GM23338 (cell line): Measurements from ENCODE around the gene IL15RA.

Experiments
- CREB1 ChIP-seq: fragments of 250-450 bp; sonication (Bioruptor Pico); IDR thresholded peaks from 2 replicates; pipeline ENCODE4 v1.5.0; 2020; ENCODE audit warnings: low read depth, mild to moderate bottlenecking, moderate library complexity
- EZH2 ChIP-seq: fragments of 200-600 bp; sonication (generic); IDR thresholded peaks from one replicate; pipeline ENCODE4 v1.8.0; 2017; ENCODE audit warnings: antibody characterized with exemption, mild to moderate bottlenecking, low read depth; ENCODE audit not compliant: unreplicated experiment
- EZH2phosphoT487 ChIP-seq: fragments of 200-600 bp; sonication (generic); IDR thresholded peaks from one replicate; pipeline ENCODE4 v1.8.1; 2018; ENCODE audit warnings: antibody characterized with exemption; ENCODE audit not compliant: unreplicated experiment
- JUNB ChIP-seq: IDR thresholded peaks from one replicate; pipeline ENCODE4 v1.6.1; 2016; ENCODE audit warnings: antibody characterized with exemption; ENCODE audit not compliant: unreplicated experiment
- NANOG ChIP-seq: IDR thresholded peaks from 2 replicates; pipeline ENCODE4 v1.6.1; 2016; ENCODE audit warnings: antibody characterized with exemption, borderline replicate concordance
- POLR2AphosphoS5 ChIP-seq: IDR thresholded peaks from 2 replicates; pipeline ENCODE4 v1.6.1; 2016; ENCODE audit warnings: antibody characterized with exemption, low read depth
- STAT1 ChIP-seq: IDR thresholded peaks from one replicate; pipeline ENCODE4 v1.6.1; 2016; ENCODE audit warnings: antibody characterized with exemption; ENCODE audit not compliant: unreplicated experiment
- ZNF331 ChIP-seq: fragments of 250-450 bp; sonication (Bioruptor Pico); IDR thresholded peaks from 2 replicates; pipeline ENCODE4 v1.5.0; 2020; ENCODE audit warnings: low read depth, mild to moderate bottlenecking, moderate library complexity
- TF ChIP-seq, protein P1 (sequence below), 2 experiments: fragments of 200-600 bp in 1 of 2; sonication (generic) in 1 of 2; conservative IDR thresholded peaks; 2 replicates each; pipeline versions ENCODE4 v1.5.1 to v1.6.1; 2016 to 2017; ENCODE audit warnings: antibody characterized with exemption in 2 of 2, low read depth in 2 of 2, mild to moderate bottlenecking in 2 of 2, moderate library complexity in 1 of 2
- TF ChIP-seq, protein P2 (sequence below): IDR thresholded peaks from one replicate; pipeline ENCODE4 v1.6.1; 2018; ENCODE audit warnings: antibody characterized with exemption; ENCODE audit not compliant: unreplicated experiment
- TF ChIP-seq, protein P3 (sequence below): IDR thresholded peaks from 2 replicates; pipeline ENCODE4 v1.6.1; 2016; ENCODE audit warnings: antibody characterized with exemption

DNA sequence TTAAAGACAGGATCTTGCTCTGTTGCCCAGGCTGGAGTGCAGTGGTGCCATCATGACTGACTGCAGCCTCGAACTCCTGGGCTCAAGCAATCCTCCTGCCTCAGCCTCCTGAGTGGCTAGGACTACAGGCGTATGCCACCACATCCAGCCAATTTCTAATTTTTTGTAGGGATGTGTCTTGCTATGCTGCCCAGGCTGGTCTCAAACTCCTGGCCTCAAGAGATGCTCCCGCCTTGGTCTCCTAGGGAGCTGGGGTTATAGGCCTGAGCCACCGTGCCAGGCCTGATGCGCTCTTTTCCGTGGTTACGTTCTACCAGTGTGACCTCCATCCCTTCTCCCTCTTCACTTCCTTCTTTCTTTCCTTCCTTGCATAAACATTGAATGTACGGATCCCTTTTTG, 34.2 kb upstream of the IL15RA start:
- no peak for TF ChIP-seq POLR2AphosphoS5
- no peak for TF ChIP-seq CREB1
- TF ChIP-seq, protein P1, sequence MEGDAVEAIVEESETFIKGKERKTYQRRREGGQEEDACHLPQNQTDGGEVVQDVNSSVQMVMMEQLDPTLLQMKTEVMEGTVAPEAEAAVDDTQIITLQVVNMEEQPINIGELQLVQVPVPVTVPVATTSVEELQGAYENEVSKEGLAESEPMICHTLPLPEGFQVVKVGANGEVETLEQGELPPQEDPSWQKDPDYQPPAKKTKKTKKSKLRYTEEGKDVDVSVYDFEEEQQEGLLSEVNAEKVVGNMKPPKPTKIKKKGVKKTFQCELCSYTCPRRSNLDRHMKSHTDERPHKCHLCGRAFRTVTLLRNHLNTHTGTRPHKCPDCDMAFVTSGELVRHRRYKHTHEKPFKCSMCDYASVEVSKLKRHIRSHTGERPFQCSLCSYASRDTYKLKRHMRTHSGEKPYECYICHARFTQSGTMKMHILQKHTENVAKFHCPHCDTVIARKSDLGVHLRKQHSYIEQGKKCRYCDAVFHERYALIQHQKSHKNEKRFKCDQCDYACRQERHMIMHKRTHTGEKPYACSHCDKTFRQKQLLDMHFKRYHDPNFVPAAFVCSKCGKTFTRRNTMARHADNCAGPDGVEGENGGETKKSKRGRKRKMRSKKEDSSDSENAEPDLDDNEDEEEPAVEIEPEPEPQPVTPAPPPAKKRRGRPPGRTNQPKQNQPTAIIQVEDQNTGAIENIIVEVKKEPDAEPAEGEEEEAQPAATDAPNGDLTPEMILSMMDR (conservative IDR thresholded peaks at IDR 0.05; ENCODE audit: low read depth in 2 of 2), result no peak
- no peak for TF ChIP-seq JUNB
- no peak for TF ChIP-seq EZH2phosphoT487
- TF ChIP-seq, protein P2, sequence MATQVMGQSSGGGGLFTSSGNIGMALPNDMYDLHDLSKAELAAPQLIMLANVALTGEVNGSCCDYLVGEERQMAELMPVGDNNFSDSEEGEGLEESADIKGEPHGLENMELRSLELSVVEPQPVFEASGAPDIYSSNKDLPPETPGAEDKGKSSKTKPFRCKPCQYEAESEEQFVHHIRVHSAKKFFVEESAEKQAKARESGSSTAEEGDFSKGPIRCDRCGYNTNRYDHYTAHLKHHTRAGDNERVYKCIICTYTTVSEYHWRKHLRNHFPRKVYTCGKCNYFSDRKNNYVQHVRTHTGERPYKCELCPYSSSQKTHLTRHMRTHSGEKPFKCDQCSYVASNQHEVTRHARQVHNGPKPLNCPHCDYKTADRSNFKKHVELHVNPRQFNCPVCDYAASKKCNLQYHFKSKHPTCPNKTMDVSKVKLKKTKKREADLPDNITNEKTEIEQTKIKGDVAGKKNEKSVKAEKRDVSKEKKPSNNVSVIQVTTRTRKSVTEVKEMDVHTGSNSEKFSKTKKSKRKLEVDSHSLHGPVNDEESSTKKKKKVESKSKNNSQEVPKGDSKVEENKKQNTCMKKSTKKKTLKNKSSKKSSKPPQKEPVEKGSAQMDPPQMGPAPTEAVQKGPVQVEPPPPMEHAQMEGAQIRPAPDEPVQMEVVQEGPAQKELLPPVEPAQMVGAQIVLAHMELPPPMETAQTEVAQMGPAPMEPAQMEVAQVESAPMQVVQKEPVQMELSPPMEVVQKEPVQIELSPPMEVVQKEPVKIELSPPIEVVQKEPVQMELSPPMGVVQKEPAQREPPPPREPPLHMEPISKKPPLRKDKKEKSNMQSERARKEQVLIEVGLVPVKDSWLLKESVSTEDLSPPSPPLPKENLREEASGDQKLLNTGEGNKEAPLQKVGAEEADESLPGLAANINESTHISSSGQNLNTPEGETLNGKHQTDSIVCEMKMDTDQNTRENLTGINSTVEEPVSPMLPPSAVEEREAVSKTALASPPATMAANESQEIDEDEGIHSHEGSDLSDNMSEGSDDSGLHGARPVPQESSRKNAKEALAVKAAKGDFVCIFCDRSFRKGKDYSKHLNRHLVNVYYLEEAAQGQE, result no peak
- no peak for TF ChIP-seq EZH2
- no peak for TF ChIP-seq NANOG
- TF ChIP-seq, protein P3, sequence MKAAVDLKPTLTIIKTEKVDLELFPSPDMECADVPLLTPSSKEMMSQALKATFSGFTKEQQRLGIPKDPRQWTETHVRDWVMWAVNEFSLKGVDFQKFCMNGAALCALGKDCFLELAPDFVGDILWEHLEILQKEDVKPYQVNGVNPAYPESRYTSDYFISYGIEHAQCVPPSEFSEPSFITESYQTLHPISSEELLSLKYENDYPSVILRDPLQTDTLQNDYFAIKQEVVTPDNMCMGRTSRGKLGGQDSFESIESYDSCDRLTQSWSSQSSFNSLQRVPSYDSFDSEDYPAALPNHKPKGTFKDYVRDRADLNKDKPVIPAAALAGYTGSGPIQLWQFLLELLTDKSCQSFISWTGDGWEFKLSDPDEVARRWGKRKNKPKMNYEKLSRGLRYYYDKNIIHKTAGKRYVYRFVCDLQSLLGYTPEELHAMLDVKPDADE, result no peak
- TF ChIP-seq STAT1, result no peak
- no peak for TF ChIP-seq ZNF331 (CRISPR knock-in tag)
